GM21423 (cell line): ENCODE results near the gene LHFPL6.

Experiments used
- ATAC-seq: cut with Tn5 transposase; IDR thresholded peaks from one replicate; pipeline ENCODE4 v1.9.1; 2021; ENCODE audit warnings: mild to moderate bottlenecking, moderate library complexity; ENCODE audit not compliant: unreplicated experiment

LHFPL6 gene

GRCh38 chr13:39318161-39318560, 284.8 kb downstream of the LHFPL6 start:
- no peak for ATAC-seq

DNA sequence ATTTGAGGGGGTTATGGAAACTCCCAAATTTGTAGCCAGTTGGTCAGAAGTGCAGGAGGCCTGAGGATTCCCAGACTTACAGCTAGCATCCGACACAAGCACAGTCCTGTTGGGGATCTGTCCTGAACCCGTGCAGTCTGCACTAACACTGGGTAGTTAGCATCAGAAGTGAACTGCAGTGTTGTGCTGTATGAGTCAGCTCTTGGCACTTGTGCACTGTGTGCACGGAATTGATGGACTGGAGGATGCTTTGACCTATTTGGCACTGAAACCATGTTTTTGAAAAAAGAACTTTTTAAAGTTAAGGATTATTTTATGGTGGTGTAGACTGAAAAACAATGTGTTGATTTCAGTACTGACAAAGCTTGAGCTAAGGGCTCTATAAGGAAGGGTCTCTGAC, 285.7 kb downstream of the LHFPL6 start:
- no peak for ATAC-seq

- no peak for ATAC-seq
Measured at GRCh38 chr13:39315796-39316195, 287.2 kb downstream of the LHFPL6 start.

- no peak for ATAC-seq
Measured at GRCh38 chr13:39313721-39314120, 289.3 kb downstream of the LHFPL6 start.

- no peak for ATAC-seq
Measured at GRCh38 chr13:39312596-39312995, 290.4 kb downstream of the LHFPL6 start.

GRCh38 chr13:39311619-39312018, 291.4 kb downstream of the LHFPL6 start:
- no peak for ATAC-seq

GRCh38 chr13:39310961-39311360, 292.0 kb downstream of the LHFPL6 start:
- no peak for ATAC-seq

GRCh38 chr13:39306639-39307589, 296.1 kb downstream of the LHFPL6 start:
- ATAC-seq: peak; percentile 91

DNA sequence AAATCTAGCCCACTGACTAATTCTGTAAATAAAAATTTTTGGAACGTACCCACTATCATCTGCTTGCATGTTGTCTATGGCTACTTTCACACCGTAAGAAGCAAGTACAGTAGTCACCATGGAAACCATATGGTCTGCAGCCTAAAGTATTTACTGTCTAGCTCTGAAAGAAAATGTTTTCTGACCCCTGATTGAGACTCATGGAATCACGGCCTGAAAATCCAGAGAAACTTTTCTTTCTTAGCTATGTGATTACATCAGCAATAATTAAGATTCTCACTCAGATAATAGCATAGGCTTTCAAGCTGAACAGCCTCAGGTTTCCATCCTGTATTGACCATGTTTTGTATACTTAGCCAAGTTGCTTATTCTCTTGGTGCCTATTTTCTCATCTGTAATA, 300.2 kb downstream of the LHFPL6 start:
- no peak for ATAC-seq

DNA sequence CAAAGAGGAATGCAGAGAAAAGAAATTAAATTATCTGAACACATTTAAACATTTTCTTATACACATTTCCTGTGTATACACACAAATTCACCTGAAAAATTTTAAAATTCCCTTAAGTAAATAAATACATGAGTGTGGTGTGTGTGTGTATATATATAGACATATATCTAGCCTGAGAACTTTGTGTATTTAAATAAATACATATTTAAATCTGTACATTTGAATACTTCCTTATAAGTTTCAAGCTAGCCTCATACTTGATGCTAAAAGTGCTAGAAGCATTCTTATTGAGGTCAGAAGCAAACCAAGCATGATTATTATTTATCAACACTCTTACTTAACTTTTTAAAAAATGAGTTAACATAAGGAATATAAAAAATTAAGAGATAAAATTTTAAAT, 304.0 kb downstream of the LHFPL6 start:
- no peak for ATAC-seq

DNA sequence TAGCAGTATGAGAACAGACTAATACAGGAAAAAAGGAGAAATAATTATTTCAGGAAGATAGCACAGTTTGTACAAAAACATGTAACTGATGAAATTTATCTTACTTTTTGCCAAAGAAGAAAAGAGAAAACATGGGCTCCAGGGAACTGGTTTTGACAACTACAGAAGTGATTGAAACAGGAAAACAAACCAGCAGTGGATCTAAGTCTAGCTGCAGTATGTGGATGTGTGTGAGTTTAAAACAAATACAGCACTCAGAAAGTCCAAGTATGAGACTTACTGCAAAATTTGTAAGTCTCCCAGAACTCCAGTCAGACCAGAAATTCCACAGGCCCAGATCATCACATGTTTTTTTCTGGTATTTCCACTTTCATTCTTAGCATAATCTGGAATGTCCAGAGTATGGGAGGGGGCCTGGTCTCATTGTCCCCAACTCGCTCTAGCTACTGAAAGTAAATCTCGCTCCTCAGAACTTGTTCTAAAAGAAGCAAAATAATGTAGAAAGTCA, 305.3 kb downstream of the LHFPL6 start:
- ATAC-seq: no peak

- no peak for ATAC-seq
Measured at GRCh38 chr13:39297023-39297422, 306.0 kb downstream of the LHFPL6 start.

- ATAC-seq: no peak
Measured at GRCh38 chr13:39296193-39296592, 306.8 kb downstream of the LHFPL6 start.
